HUES6 (cell line): Measurements from ENCODE around the gene MACF1.
A peak's percentile ranks its signal among the peaks of the same experiment; 100 is the strongest.
"Not testable (repeated sequence)": the region's sequence is repeated elsewhere in the genome, so short reads cannot be mapped to it uniquely, and the experiment has no call there.

Experiments used
- H3K27ac ChIP-seq: 2 replicates; pipeline ENCODE4 v1.7.0; 2013; ENCODE audit warnings: low read depth, mild to moderate bottlenecking, low read length, inconsistent platforms
- H3K27me3 ChIP-seq: 2 replicates; pipeline ENCODE4 v1.6.1; 2013; ENCODE audit warnings: low read length; ENCODE audit not compliant: control insufficient read depth, insufficient read depth
- H3K36me3 ChIP-seq: 2 replicates; pipeline ENCODE4 v1.6.1; 2013; ENCODE audit warnings: low read length; ENCODE audit not compliant: control insufficient read depth, insufficient read depth
- H3K4me1 ChIP-seq: 2 replicates; pipeline ENCODE4 v1.6.1; 2013; ENCODE audit warnings: low read length; ENCODE audit not compliant: control insufficient read depth, insufficient read depth
- H3K4me3 ChIP-seq: 2 replicates; pipeline ENCODE4 v1.5.1; 2013; ENCODE audit warnings: low read depth, low read length
- H3K9ac ChIP-seq: one replicate; pipeline ENCODE4 v1.6.1; 2013; ENCODE audit warnings: mild to moderate bottlenecking, low read length
- H3K9me3 ChIP-seq: 2 replicates; pipeline ENCODE4 v1.6.1; 2013; ENCODE audit warnings: low read depth, low read length; ENCODE audit not compliant: control insufficient read depth, insufficient read depth

MACF1 gene

DNA sequence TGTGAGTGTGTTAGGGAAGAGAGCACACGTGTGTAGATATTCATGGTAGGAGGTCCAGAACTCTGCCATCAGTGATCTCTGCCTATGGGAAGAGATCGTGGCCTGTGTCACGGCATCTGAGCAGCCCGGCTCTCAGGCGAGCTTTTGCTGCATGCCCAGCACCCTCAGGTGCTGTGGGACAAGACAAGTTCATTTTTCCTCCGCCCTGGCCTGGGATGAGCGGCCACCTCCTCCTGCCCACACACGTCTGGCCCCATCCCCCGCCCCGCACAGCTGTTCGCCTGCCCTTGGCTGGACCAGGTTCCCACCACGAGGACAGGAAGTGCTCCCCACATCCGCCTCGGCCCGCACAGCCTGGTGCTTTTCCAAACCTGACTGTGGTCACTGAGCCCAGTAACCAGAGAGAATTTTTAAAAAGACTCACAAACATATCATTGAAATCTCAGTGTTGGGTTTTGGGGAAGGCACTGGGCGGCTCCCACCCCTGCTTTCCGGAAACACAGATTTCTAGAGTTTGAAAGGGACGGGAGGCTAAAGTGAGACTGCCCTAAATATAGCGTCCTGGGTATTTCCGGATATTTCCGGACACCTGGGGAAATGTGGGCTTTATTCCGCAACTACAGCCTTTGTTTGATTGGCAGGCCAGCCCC, 305.0 kb downstream of the MACF1 start:
- Histone ChIP-seq H3K4me3 (no peak overlapping the region), H3K36me3 (no peaks in the 10 kb centered on the region), H3K9ac (no peak overlapping the region), H3K27me3 (peaks cover 11% of the 10 kb centered on the region), H3K9me3 (no peaks in the 10 kb centered on the region), H3K27ac (no peak overlapping the region), H3K4me1 (peaks cover 3% of the 10 kb centered on the region; the same call in 1 of the 2 replicates)

DNA sequence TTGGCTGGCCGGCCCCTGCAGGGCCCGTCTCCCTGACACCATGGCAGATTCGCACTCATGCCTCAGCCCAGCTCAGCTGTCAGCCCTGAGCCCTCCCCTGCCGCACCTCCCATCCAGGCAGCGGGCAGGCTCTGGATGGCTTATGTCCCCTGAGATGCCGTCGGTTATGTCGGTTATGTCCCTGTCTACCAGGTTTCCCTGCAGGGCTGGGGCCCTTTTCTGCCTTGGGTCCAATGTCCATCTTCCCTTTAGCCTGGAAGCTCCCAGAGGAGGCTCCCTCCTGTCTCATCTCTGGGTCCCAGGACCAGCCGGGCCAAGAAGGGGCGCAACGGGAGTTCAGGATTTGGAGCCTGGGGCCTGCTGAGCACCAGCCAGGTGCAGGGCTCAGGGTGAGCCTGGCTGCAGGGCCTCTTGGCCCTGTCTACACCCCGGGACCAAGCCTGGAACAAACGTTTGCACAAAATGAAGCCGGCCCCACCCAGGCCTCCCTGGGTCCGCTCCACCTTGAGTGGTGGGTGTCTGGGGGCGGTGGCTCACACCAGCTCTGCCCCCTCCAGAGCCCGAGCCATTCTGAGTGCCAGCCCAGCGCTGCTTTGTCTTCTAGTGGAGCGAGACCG, 306.2 kb downstream of the MACF1 start:
- not testable (repeated sequence) for H3K4me3 ChIP-seq, H3K36me3 ChIP-seq, H3K9me3 ChIP-seq, H3K9ac ChIP-seq, H3K4me1 ChIP-seq, H3K27ac ChIP-seq
- peaks cover 20% of the 10 kb centered on the region for H3K27me3 ChIP-seq

DNA sequence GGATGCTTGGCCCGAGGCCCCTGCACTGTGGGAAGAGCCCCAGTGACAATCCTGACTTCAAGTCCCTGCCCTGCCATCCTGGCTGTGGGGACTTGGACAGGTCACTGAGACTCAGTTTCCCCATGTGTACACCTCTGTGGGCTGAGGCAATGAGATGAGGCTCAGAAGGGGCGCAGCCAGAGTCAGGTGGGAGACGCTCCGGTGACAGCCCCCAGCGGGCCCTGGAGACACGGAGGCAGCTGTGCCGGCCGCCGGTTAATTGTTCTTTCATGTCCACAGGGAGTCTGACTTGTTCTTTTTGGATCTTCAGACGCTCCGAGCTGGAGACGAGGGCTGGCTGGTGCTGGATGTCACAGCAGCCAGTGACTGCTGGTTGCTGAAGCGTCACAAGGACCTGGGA, 307.0 kb downstream of the MACF1 start:
- H3K27me3 ChIP-seq = peaks cover 20% of the 10 kb centered on the region
- H3K4me3 ChIP-seq, H3K9me3 ChIP-seq, H3K9ac ChIP-seq, H3K36me3 ChIP-seq, H3K4me1 ChIP-seq, H3K27ac ChIP-seq: not testable (repeated sequence)

DNA sequence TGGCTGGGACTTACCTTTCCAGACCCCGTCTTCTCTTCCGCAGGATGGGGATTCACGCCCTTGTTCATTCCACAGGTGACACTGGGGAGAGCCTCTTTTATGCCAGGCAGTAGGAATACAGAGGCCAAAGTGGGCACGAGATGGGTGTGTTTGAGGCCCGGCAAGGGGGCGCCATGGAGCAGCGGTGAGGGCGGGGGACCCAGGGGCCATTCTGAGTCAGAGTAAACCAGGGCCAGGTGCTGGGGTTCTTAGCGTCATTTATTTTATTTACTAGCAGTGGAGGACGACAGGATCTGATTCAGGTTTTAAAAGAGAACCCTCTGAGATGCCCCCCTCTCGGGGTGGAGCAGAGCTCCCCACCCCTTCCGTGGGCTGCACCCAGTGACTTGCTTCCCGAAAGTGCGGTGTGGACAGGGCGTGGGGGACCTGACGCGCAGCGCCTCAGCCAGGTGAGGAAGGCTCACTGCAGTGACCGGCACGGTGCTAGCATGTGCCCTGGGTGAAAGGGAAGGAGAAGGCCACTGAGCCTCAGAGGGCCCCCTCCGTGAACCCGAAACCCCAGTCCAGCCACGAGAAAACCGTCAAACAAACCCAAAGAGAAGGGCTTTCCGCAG, 307.8 kb downstream of the MACF1 start:
- not testable (repeated sequence) for H3K27ac ChIP-seq, H3K9me3 ChIP-seq, H3K36me3 ChIP-seq, H3K4me1 ChIP-seq, H3K4me3 ChIP-seq, H3K9ac ChIP-seq
- H3K27me3 ChIP-seq = peaks cover 20% of the 10 kb centered on the region

DNA sequence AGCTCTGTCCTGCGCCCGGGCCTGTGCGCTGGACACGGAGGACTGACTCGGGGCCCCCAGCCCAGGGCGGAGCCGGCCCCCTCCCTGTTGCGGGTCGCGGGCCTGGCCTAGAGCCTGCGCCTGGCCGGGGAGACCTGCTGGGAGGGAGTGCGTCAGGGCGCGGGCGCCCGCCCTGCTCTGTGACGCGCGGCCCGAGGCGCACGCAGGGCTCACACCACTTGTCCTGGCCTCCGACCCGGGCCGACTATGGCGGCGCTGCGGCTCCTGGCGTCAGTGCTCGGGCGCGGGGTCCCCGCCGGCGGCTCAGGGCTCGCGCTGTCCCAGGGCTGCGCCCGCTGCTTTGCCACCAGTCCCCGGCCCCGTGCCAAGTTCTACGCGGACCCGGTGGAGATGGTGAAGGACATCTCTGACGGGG, 310.2 kb downstream of the MACF1 start:
- Histone ChIP-seq H3K27me3 (peaks cover 20% of the 10 kb centered on the region), H3K4me3 (peak overlapping the region; percentile 49)
- H3K27ac ChIP-seq, H3K36me3 ChIP-seq, H3K4me1 ChIP-seq, H3K9ac ChIP-seq, H3K9me3 ChIP-seq: not testable (repeated sequence)

DNA sequence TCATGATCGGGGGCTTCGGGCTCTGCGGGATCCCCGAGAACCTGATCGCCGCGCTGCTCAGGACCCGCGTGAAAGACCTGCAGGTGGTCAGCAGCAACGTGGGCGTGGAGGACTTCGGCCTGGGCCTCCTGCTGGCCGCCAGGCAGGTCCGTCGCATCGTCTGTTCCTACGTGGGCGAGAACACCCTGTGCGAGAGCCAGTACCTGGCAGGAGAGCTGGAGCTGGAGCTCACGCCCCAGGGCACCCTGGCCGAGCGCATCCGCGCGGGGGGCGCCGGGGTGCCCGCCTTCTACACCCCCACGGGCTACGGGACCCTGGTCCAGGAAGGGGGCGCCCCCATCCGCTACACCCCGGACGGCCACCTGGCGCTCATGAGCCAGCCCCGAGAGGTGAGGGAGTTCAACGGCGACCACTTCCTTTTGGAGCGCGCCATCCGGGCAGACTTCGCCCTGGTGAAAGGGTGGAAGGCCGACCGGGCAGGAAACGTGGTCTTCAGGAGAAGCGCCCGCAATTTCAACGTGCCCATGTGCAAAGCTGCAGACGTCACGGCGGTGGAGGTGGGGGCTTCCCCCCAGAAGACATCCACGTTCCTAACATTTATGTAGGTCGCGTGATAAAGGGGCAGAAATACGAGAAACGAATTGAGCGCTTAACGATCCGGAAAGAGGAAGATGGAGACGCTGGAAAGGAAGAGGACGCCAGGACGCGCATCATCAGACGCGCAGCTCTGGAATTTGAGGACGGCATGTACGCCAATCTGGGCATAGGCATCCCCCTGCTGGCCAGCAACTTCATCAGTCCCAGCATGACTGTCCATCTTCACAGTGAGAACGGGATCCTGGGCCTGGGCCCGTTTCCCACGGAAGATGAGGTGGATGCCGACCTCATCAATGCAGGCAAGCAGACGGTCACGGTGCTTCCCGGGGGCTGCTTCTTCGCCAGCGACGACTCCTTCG, 310.9 kb downstream of the MACF1 start:
- H3K9me3 ChIP-seq, H3K27ac ChIP-seq, H3K9ac ChIP-seq, H3K4me1 ChIP-seq, H3K36me3 ChIP-seq: not testable (repeated sequence)
- Histone ChIP-seq H3K4me3 (peak overlapping the region; percentile 57), H3K27me3 (peaks cover 20% of the 10 kb centered on the region)

DNA sequence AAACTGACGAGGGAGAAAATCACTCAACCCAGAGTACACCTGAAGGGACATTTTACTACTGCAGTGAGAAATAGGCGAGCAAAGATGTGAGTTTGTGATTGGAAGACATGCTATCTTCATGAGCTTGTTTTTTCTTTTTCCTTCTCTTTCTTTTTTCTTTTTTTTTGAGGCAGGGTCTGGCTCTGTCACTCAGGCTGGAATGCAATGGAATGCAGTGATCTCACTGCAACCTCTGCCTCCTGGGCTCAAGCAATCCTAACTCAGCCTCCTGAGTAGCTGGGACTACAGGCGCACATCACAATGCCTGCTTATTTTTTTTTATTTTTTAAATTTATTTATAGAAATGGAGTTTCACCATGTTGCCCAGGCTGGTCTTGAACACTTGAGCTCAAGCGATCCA, 312.3 kb downstream of the MACF1 start:
- not testable (repeated sequence) for H3K9ac ChIP-seq, H3K9me3 ChIP-seq, H3K4me3 ChIP-seq, H3K36me3 ChIP-seq, H3K4me1 ChIP-seq, H3K27ac ChIP-seq
- peaks cover 20% of the 10 kb centered on the region for H3K27me3 ChIP-seq

DNA sequence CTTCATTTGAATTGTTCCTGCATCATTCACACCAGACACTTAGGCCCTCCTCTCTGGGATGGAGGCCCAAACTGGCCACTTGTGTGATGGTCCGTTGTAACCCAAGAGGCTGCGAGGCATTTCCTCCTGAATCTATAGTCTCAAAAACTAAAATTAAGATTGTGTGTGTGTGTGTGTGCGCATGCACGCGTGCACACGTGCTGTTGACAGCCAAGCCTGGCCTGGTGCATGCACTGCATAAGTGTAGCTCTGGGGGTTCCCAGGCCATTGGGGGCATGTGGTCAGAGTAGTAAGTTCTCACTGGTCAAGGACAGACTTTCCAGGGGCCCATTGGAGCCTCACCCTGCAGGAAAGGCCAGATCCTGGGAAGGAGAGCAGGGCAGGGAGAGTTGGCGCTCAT, 313.4 kb downstream of the MACF1 start:
- not testable (repeated sequence) for H3K36me3 ChIP-seq

DNA sequence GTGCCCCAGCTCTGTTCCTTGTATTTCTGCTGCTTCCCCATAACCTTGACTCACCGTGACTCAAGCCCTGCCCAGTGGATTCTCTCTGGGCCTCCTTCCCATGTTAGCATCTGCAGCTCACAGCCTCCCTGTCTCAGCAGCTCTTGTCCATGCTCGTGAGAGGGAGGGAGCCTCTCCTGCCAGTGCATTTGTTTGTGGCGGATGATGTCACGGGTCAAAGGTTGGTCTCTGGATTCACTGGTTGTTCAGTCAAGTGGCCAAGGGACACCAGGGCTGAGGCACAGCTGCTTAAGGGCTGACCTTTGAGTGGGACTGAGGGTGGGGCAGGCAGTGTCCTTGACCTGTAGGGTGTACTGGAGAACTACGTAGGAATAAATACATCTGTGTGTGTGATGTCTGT, 314.9 kb downstream of the MACF1 start:
- H3K9ac ChIP-seq, H3K27ac ChIP-seq, H3K9me3 ChIP-seq, H3K4me3 ChIP-seq, H3K36me3 ChIP-seq, H3K4me1 ChIP-seq, H3K27me3 ChIP-seq: not testable (repeated sequence)

More for the DNA sequence above, 313.4 kb downstream of the MACF1 start:
- not testable (repeated sequence) for H3K9me3 ChIP-seq, H3K9ac ChIP-seq, H3K27ac ChIP-seq, H3K4me3 ChIP-seq, H3K4me1 ChIP-seq
- peaks cover 17% of the 10 kb centered on the region for H3K27me3 ChIP-seq

DNA sequence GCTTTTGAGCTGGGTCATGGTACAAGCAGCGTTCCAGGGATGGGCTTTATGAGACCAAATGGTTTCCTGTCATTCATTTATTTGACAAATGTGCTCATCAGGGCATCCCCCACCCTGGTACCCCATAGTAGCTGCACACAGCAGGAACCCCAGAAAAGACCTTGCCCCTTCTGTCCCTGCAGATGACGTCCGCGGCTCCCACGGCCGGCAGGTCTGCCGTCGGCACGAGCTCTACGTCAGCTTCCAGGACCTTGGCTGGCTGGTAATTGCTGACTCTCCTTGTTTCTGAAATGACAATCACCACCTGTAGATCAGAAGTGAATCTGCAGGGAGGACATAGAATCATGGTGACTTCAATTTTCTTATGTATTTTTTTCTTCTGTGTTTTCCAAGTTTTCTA, 317.7 kb downstream of the MACF1 start:
- not testable (repeated sequence) for H3K9me3 ChIP-seq, H3K36me3 ChIP-seq, H3K4me3 ChIP-seq, H3K4me1 ChIP-seq, H3K27ac ChIP-seq, H3K27me3 ChIP-seq, H3K9ac ChIP-seq
